OCI-LY3 (cell line): ENCODE measurements around the gene ANKH.
"Not testable (repeated sequence)": the region's sequence is repeated elsewhere in the genome, so short reads cannot be mapped to it uniquely, and the experiment has no call there.

Experiments used
- H2AFZ ChIP-seq: fragments of 200-600, 300-600 bp; shearing (Covaris generic); 2 replicates; pipeline ENCODE4 v1.6.0; 2014; ENCODE audit warnings: antibody characterized with exemption, low read depth, low read length
- H3K27ac ChIP-seq: fragments of 200-600, 300-600 bp; sonication (generic); 2 replicates; pipeline ENCODE4 v1.5.1; 2014; ENCODE audit warnings: mild to moderate bottlenecking, low read length, moderate library complexity, mixed read lengths
- H3K27me3 ChIP-seq: fragments of 200-600, 300-600 bp; sonication (generic); 2 replicates; pipeline ENCODE4 v1.6.1; 2014; ENCODE audit warnings: low read depth, low read length, mixed read lengths
- H3K36me3 ChIP-seq: fragments of 200-600, 300-600 bp; sonication (generic); replicated peaks from 2 replicates; pipeline ENCODE3; 2014; ENCODE audit warnings: low read depth, low read length, mixed read lengths
- H3K4me1 ChIP-seq: fragments of 300-600, 200-600 bp; sonication (generic); 2 replicates; pipeline ENCODE4 v1.6.1; 2014; ENCODE audit warnings: low read length, mixed read lengths
- H3K4me2 ChIP-seq: fragments of 200-600, 300-600 bp; sonication (generic); 2 replicates; pipeline ENCODE4 v1.6.1; 2014; ENCODE audit warnings: low read length, mixed read lengths
- H3K4me3 ChIP-seq: fragments of 300-600, 200-600 bp; sonication (generic); 2 replicates; pipeline ENCODE4 v1.5.1; 2014; ENCODE audit warnings: antibody characterized with exemption, mild to moderate bottlenecking, low read length, moderate library complexity
- H3K79me2 ChIP-seq: fragments of 300-600, 200-600 bp; shearing (Covaris generic); 2 replicates; pipeline ENCODE4 v1.6.1; 2014; ENCODE audit warnings: mild to moderate bottlenecking, low read length, mixed read lengths
- H3K9ac ChIP-seq: fragments of 300-600, 200-600 bp; shearing (Covaris generic); 2 replicates; pipeline ENCODE4 v1.6.0; 2014; ENCODE audit warnings: mild to moderate bottlenecking, low read length, moderate library complexity
- H3K9me3 ChIP-seq: fragments of 200-600, 300-600 bp; shearing (Covaris generic); 2 replicates; pipeline ENCODE4 v1.6.1; 2014; ENCODE audit warnings: low read length, mixed read lengths; ENCODE audit not compliant: insufficient read depth
- H4K20me1 ChIP-seq: fragments of 200-600, 300-600 bp; sonication (generic); 2 replicates; pipeline ENCODE4 v1.6.1; 2016; ENCODE audit warnings: low read length, mixed read lengths; ENCODE audit not compliant: insufficient read depth
- CTCF ChIP-seq: fragments of 200-600, 300-600 bp; sonication (generic); IDR thresholded peaks from 2 replicates; pipeline ENCODE4 v1.5.1; 2014; ENCODE audit warnings: antibody characterized with exemption, low read length, low read depth
- EZH2phosphoT487 ChIP-seq: fragments of 200-600 bp; shearing (Covaris generic); IDR thresholded peaks from 2 replicates; pipeline ENCODE4 v1.6.1; 2018; ENCODE audit warnings: antibody characterized with exemption, mixed run types, low read depth

The ANKH gene

DNA sequence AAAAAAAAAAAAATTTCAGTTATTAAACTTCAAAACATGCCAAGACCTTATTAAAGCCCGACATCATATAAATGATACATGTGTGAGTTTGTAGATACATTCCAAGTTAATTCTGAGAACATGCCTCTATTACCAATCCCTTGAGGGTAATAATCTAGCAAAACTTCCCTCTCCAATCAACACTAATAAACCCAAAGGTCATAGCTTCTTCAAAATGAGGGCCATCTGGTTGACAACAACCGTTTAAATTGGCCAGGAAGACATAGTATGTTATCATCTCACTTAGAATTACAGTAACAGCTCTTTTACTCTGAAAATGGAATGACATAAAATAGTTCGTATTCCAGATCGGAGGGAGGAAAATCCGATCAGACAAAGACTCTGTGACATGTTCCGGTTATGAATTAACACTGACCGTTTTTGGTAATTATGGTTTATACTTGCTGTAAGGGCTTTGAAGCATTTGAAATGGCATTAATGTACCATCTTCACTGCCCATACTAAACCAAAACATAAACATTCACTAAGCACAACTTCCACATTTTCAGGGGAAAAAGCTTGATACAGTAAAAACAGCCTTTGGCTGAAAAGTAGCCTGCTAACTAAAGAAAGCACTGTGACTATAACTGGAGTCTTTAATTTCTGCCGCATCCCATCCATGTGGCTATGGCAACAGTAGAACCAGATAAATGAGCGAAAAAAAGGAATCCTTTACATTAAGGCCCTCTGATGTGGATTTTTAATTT lies 50.3 kb downstream of the ANKH start:
- TF ChIP-seq EZH2phosphoT487 (no peak), CTCF (no peak)

GRCh38 chr5:14818931-14819790 lies 52.4 kb downstream of the ANKH start:
- H3K79me2 ChIP-seq = no peaks in the 10 kb centered on the region
- H3K4me1 ChIP-seq = no peaks in the 10 kb centered on the region

More for the DNA sequence above, 50.3 kb downstream of the ANKH start:
- Histone ChIP-seq H3K9me3 (no peaks in the 10 kb centered on the region), H3K4me3 (no peak overlapping the region), H3K4me2 (no peak overlapping the region), H3K36me3 (no peaks in the 10 kb centered on the region), H3K4me1 (no peaks in the 10 kb centered on the region), H3K9ac (no peak overlapping the region), H3K27me3 (no peaks in the 10 kb centered on the region), H3K79me2 (no peaks in the 10 kb centered on the region), H2AFZ (no peak overlapping the region), H4K20me1 (no peaks in the 10 kb centered on the region), H3K27ac (no peak overlapping the region)

DNA sequence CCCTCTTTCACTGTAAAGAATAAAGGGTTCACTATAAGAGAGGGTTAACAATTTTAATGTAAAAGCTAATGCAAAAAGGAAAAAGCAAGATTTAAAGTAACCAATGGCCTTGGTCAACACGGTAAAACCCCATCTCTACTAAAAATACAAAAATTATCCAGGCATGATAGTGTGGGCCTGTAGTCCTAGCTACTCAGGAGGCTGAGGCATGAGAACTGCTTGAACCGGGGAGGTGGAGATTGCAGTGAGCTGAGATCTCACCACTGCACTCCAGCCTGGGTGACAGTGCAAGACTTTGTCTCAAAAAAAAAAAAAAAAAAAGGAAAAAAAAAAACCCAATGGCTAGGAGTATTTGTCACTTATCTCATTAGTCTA lies 53.8 kb downstream of the ANKH start:
- H3K9ac ChIP-seq, H3K4me2 ChIP-seq, H4K20me1 ChIP-seq, H3K27me3 ChIP-seq, H3K79me2 ChIP-seq, H3K4me3 ChIP-seq, H2AFZ ChIP-seq, H3K9me3 ChIP-seq, H3K36me3 ChIP-seq, H3K4me1 ChIP-seq, H3K27ac ChIP-seq: not testable (repeated sequence)

More at GRCh38 chr5:14818931-14819790, 52.4 kb downstream of the ANKH start:
- Histone ChIP-seq H3K4me2 (no peak overlapping the region), H3K9me3 (no peaks in the 10 kb centered on the region), H3K27me3 (no peaks in the 10 kb centered on the region), H3K27ac (no peak overlapping the region), H3K36me3 (no peaks in the 10 kb centered on the region), H3K4me3 (no peak overlapping the region), H3K9ac (no peak overlapping the region), H4K20me1 (no peaks in the 10 kb centered on the region), H2AFZ (no peak overlapping the region)
- TF ChIP-seq EZH2phosphoT487 (no peak), CTCF (no peak)

- Histone ChIP-seq H4K20me1 (peaks cover 6% of the 10 kb centered on the region), H3K9ac (no peak overlapping the region), H3K27me3 (no peaks in the 10 kb centered on the region), H3K79me2 (no peaks in the 10 kb centered on the region), H3K4me3 (no peak overlapping the region), H3K4me1 (peaks cover 6% of the 10 kb centered on the region), H2AFZ (no peak overlapping the region), H3K9me3 (no peaks in the 10 kb centered on the region), H3K36me3 (no peaks in the 10 kb centered on the region), H3K27ac (no peak overlapping the region), H3K4me2 (no peak overlapping the region)
- TF ChIP-seq CTCF (no peak), EZH2phosphoT487 (no peak)
These were observed 54.4 kb downstream of the ANKH start for GRCh38 chr5:14816999-14817761.
